HG02588 (cell line): ENCODE results near the gene PBX2.
"Not testable (repeated sequence)": the region's sequence is repeated elsewhere in the genome, so short reads cannot be mapped to it uniquely, and the experiment has no call there.

ENCODE experiments used
- ATAC-seq: cut with Tn5 transposase; IDR thresholded peaks from one replicate; pipeline ENCODE4 v1.9.1; 2021; ENCODE audit warnings: mild to moderate bottlenecking, moderate library complexity; ENCODE audit not compliant: unreplicated experiment

Gene PBX2, protein sequence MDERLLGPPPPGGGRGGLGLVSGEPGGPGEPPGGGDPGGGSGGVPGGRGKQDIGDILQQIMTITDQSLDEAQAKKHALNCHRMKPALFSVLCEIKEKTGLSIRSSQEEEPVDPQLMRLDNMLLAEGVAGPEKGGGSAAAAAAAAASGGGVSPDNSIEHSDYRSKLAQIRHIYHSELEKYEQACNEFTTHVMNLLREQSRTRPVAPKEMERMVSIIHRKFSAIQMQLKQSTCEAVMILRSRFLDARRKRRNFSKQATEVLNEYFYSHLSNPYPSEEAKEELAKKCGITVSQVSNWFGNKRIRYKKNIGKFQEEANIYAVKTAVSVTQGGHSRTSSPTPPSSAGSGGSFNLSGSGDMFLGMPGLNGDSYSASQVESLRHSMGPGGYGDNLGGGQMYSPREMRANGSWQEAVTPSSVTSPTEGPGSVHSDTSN

DNA sequence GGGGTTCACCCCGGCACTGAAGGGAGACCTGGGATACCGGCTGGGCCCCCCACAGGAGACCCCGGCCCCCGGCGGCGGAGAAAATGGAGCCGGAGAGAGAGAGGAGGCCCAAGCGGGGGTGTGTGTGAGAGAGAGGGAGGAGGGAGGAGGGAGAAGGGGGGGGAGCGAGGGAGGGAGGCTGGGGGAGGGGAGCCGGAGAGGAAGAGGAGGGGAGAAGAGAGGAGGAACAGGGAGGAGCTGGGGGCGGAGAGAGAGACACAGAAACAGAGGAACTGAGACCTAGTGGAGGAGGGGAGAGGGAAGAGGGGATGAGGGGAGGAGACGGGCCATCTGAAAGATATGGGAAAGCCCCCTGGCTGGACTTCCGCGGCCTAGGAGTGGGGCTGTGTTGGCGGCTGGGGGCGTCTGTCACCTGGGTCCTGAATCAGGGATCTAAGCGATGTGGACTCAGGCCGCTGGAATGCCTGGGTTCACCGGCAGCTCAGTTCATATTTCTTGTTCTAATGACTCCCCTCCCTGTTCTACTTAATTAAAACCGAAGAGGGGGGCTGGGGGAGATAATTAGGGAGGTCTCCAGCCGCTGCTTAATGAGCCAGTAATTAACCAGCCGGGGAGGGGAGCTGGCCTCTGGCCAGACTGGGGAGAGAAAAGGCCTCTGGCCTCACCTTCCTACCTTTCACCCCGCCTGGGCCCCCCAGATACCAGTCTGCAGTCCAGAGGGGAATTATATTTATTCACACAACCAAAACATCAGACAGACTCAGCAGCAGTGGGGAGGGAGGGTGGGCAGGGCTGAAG is at the start of gene PBX2:
TSS of gene PBX2 (minus strand) at position 149 of the 798 bp plus-strand sequence. CDS start 287 bp downstream, outside the sequence.
- ATAC-seq, result peak; percentile 51

DNA sequence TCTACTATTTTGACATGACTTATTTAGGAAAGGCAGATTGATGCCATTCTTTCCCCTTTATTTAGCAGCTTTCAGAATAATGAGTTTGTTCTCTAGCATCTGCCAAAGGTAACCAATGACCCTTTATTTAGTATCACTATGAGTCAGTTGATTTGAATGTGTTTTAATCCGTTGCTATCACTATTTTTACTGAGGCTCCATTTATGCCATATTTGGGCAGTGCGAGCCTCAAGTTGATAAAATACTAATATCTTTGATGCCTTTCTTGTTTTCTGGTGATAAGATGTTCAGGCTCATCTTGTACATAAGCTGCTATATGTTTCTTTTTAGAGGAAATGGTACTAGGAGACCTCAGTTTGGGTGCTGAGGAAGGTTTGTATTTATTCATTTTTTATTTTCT is 49.5 kb upstream of the PBX2 start:
- no peak for ATAC-seq

DNA sequence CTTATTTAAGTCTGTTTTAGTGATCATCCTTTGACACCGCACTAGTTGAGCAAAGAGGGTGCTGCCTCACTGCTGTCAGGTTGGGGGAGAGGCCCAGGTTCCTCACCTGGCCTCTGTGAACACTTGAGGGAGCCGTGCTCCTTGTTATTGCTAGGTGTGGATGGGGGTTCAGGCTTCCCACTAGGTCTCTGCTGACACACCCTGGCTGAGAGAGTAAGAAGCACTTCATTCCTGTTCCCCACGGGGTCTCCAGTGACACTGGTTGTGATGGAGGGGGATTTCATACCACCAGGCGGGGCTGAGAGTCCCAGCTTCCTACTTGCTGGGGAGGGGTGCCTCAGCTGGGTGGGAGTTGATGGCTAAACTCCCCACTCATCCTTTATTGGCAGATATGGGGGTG is 44.9 kb upstream of the PBX2 start:
- ATAC-seq, result no peak

DNA sequence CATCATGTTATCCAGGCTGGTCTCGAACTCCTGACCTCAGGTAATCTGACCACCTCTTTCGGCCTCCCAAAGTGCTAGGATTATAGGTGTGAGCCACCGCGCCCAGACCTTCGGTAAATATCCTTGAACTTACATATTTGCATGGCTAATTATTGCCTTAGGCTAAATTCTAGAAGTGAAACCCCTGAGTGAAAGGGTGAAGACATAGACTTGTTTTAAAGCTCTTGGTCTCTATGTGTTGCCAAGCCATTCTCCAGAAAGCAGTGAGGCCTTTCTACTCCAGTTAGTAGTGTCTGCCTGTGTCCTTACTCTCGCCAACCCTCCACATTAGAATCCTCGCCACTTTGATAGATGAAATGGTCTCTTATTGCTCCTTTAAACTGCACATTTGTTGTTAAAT is 36.4 kb upstream of the PBX2 start:
- ATAC-seq, result no peak

DNA sequence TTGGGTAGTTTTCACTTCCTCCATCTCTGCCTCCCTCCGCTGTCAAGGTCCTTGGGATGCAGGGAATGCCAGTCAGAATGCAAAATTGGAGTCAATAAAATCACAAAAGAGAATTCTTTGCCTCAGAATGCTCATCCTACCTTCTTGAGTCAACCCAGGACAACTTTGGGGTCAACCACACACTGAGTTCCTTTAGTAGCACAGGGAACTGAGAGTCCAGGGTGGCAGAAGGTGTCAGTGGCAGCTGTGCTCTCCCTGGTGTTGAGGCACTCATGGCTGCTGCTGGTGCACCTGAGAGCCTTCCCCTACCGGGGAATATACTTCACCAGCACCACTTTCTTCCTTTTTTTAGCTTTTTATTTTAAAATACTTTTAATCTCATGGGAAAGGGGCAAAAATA is 34.7 kb upstream of the PBX2 start:
- no peak for ATAC-seq

DNA sequence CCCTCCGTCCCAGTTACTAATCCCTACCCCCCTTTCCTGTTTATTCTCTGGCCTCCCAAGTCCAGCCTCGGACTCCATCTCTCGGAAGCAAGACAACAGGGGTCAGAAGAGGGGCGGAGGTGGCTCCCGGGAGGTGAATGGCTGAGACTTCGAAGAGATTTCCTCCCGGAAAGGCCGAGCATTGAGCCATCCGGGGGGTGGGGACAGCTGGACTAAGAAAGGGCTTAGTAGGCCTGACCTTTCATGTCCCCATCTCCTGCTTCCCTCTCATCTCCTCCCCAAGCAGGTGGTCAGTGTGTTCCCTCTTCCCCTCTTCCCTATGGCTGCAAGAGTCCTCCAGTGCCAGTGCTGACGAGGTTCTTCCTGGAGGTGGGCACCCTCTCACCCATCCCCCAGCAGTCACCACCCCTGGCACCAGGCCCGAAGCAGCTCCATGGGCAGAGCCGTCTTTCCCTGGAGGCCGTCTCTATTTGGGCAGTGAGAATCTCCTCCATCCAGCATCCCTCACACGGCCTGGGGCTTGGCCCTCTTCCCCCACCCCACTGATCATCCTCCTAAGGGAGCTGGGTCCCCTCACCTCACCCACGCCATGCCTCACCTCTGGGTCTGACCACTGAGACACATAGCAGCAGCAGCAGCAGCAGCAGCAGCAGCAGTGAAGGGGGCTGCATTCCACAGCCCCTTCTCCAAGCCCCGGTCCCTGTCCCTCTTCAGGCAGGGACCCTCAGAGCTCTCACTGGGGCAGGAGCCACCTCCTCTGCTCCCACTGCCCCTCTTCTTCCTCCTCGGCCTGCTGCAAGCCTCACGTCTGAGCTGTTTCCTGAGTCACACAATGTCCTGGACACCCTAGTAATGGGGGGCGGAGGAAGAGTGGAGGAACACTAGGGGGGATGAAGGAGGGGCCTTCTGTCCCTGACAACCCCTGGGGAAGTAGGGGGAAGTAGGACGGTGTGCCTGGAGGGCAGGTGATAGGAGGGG is 33.5 kb upstream of the PBX2 start, which contains the start of gene NOTCH4:
TSS of gene NOTCH4 (minus strand) at position 810 of the 978 bp plus-strand sequence. CDS start at position 671, 139 bp downstream.
- ATAC-seq, result no peak

DNA sequence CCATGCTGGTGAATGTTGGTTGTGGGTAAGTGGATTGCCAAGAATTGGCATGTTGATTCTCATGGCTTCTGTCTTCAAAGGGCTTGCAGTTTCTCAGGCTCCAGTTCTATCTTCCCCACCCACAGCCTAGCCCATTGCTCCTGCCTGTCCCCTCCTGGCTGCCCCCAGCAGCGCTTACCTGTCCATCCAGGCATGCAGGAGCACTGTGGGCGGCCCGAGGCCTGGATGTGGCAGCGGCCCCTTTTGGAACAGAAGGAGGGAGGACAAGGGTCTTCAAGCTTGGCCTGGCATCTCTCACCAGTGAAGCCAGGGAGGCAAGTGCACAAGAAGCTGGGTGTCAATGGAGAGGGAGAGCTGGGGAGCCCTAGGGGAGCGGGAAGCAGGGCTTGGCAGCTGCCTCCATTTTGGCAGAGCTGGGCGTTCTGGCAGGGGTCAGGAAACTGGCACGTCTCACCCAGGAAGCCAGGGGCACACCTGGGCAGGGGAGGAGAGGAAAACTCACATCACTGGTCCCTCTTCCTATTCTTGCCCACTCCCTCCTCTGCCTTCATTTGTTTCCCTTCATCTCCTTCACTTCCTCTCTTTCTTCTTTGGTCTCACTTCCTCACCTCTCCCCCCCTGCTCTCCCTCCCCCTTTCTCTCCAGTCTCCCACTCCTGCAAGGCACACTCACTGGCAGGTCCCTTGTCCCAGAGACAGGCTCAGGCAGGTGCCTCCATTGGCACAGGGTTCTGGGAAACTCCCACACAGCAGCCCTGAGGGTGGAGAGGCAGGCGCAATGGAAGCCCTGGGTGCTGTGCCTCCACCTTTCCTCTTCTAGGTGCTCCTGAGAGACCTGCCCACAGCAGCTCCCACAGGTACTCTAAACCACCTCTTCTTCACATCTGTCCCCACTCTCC is 32.6 kb upstream of the PBX2 start:
- ATAC-seq, result no peak

DNA sequence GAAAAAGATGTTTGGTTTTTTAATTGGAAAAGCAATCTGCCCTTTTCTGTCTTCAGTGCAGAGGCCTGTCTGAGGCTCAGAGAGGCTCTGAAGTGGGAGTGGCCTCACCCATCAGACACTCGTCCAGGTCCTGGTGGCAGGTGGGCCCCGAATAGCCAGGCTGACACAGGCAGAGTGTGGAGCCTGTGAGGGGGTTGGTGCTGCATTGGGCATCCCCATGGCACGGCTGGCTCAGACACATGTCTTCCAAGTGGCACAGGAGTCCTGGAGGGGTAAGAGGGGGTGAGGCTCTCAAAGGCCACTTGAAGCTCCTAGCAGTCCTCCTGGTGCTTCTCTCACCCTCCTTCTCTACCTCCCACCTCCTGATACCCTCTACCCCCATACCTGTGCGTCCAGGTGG is 30.0 kb upstream of the PBX2 start:
- ATAC-seq, result no peak

DNA sequence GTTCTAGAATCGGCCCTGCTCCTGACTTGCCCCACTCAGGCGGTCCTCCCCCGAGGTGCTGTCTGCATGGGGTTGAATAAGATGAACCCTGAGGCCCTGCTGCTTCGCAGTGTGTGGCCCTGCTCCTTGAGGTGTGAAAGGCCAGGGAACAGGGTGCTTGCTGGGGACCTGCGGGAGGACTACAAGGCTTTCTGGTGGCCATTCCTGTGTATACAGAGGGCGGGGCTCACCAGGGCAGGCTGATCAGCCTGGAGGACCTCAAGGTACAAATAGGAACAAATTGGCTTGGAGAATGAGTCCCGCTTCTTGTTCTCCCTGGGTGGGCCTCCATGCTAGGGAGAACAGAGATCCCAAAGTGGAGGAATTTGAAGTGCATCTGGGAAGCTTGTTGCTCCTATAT is 28.2 kb upstream of the PBX2 start:
- no peak for ATAC-seq

DNA sequence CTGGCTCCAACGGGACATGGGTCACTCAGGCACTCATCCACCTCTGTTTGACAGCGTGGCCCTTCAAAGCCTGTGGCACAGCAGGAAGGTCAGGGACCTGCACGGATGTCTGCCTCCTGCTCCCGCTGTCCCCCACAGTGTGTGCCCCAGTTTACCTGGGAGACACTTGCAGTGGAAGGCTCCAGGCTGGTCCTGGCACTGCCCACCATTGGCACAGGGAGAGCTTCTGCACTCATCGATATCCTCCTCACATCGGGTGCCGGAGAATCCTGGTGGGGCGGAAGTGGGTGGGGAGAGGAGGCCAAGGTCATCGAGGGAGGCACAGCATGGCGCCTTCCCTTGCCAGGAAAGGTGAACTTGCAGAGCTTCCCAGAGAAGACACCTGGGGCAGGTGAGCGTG is 27.0 kb upstream of the PBX2 start:
- ATAC-seq, result no peak

DNA sequence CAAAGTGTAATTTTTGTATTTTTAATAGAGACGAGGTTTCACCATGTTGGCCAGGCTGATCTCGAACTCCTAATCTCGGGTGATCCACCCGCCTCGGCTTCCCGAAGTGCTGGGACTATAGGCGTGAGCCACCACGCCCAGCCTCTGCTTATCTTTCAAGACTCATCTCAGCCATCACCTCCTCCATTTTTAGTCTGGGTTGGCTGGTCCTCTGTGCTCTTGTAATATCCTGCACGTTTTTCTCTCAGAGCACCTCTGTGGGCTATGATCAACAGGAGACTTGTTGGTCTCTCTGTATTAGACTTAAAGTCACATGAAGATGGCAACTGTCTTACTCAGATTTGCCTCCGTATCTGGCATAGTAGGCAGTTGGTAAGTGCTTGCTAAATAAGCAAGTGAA is 26.3 kb upstream of the PBX2 start:
- ATAC-seq, result no peak

DNA sequence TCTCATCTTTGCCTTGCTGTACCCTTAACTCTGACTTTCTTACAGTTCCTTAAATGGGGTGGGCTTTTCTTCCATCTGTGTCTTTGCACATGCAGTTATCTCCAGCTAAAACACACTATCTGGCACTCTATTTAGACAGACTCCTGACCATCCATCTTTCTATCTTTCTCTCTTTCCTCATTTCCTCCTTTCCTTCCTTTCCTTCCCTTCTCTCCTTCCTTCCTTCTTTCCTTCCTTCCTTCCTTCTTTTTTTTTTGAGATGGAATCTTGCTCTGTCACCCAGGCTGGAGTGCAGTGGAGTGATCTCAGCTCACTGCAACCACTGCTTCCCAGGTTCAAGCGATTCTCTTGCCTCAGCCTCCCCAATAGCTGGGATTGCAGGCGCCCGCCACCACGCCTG is 25.6 kb upstream of the PBX2 start:
- ATAC-seq, result no peak

DNA sequence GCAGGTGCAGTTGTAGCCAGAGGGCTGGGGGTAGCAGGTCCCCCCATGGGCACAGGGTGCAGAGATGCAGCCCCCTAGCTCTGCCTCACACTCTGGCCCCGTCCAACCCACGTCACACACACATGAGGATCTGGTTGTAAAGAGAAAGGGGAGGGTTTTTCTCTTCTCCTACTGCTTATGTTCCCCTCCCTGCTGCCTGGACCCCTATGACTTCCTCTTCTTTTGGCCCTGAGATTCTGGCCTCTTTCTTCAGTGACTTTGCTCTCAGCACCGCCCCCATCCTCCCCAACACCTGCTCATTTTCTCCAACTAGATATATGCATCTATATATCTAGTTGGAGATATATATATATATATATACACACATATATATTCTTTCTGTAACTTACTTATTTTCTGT is 24.1 kb upstream of the PBX2 start:
- ATAC-seq, result no peak

DNA sequence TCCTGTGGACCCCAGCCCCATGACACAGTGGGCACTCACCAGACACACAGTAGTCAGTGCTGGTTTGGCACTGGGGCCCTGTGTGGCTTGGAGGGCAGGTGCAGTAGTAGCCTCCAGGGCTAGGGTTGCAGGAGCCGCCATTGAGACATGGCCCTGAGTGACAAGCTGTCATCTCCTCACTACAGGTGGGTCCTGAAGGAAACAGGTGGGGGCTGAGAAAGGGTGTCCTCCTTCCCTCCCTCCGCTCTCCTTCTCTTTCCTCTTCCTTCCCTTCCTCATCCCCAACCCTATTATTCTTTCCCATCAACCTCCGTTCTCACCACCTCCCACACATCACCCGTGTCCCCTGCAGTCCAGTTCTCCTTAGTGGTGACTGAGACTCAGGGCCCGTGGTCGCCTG is 23.6 kb upstream of the PBX2 start:
- ATAC-seq, result no peak

DNA sequence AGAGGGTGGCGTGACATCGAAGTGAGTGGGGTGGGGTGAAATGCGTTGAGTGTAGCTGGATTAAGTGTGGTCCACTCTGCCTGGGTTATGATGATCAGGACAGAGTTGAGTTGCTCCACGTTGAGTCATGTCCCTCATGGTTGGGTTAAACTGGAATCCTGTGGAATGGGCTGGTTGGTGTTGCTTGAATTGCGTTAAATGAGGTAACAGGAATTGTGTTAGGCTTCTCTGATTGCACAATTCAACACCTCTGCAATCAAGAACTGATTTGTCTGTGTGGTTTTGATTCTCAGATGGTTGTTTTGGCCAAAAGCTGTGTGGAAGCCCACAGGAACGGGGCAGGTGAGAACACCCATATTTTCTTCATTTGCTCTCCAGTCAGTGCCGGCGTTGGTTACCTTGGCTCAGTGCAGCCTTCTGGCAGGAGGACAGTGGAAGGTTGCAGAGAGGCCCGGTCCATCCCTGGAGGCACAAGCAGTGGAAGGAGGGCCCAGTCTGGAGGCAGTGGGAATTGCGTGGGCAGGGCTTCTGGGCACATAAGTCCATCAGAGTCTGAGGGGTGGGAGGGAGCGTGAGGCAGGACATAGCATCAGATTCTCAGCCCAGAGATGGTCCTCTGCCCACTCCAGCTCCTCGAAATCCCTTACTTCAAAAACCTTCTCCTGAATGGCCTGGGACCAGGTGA is 22.2 kb upstream of the PBX2 start:
- ATAC-seq, result no peak

DNA sequence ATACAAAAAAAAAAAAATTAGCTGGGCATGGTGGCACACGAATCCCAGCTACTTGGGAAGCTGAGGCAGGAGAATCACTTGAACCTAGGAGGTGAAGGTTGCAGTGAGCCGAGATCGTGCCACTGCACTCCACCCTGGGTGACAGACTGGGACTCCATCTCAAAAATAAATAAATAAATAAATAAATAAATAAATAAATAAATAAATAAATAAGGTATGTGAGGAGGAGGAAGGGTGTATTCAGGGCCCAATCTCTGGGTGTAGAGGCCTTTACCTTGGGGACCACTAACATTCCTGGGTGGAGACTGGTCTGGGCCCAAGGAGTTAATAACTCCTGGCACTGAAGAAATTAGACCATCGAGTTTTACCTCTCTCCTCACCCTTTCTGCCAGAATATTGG is 21.4 kb upstream of the PBX2 start:
- not testable (repeated sequence) for ATAC-seq

DNA sequence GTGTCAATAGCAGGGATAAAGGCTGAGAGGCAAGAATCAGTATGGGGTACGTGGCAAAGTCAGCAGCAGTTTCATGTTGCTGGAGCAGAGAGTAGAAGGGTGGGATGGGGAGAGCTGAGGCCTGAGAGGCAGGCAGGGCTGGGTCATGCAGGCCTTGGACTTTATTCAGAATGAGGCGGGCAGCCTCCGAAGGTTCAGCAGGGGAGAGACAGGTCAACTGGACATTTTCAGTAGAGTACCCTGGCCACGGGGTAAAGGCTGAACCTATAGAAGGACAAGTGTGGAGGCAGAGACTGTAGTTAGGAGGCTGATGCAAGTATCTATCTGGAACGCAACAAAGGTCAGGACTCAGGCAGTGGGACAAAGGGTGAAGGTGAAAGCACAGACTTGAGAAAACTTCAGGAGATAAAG is 20.2 kb upstream of the PBX2 start:
- ATAC-seq, result no peak

DNA sequence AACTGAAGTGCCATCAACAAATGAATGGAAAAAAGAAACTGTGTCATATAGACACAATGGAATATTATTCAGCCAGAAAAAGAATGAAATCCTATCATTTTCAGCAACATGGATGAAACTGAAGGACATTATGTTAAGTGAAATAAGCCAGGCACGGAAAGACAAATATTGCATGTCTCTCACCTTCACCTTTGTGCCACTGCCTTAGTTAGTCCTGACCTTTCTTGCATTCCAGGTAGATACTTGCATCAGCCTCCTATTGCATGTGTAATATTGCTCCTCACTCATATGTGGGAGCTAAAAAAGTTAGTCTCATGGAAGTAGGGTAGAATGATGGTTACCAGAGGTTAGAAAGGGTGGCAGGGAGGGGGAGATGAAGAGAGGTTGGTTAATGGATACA is 19.0 kb upstream of the PBX2 start:
- ATAC-seq, result no peak

DNA sequence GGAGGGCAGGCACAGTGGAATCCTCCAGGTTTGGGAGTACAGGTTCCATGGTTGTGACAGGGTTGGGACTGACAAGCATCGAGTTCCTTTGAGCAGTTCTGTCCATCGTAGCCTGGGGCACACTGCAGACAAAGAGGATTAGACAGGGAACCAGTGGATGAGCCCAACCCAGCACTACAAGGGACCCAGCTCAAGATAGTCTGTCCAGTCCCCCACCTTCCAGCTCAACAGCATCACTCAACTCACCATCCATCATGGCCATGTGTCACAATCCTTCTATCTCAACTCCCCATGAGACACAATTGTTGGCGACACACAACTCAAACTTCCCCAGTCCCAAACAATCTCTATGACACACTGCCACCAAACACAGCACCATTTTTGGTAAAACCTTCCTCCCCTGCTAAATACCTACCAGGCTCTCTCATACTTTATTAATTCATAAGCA is 14.3 kb upstream of the PBX2 start:
- ATAC-seq, result no peak
